Thymus (tissue), 11 donors: ENCODE results near the gene CPEB3. TPM values are rescaled to one million over a fixed set of nuclear protein-coding genes. Genes with fewer than 3 reads are reported as not detected.
"Not testable (repeated sequence)": the region's sequence is repeated elsewhere in the genome, so short reads cannot be mapped to it uniquely, and the experiment has no call there.

ENCODE experiments used
- DNase-seq, 9 donors: peaks; one replicate each; pipeline ENCODE4 v3.0.0-alpha.2; 2013; ENCODE audit warnings: low spot score in 9 of 9, low read depth in 6 of 9, missing footprints in 1 of 9
- H3K27ac ChIP-seq, 2 donors: one replicate each; pipeline ENCODE4 v1.5.1; 2013; ENCODE audit warnings: control low read depth in 1 of 2, low read depth in 1 of 2, low read length in 1 of 2, mild to moderate bottlenecking in 1 of 2, moderate library complexity in 1 of 2
- H3K27me3 ChIP-seq, 2 donors: one replicate each; pipeline ENCODE4 v1.5.1; 2013; ENCODE audit warnings: low read length in 1 of 2; ENCODE audit not compliant: control insufficient read depth in 2 of 2, insufficient read depth in 1 of 2
- H3K36me3 ChIP-seq, 2 donors: one replicate each; pipeline ENCODE4 v1.5.1; 2013; ENCODE audit warnings: low read length in 1 of 2, mild to moderate bottlenecking in 1 of 2, moderate library complexity in 1 of 2; ENCODE audit not compliant: control insufficient read depth in 2 of 2, insufficient read depth in 2 of 2
- H3K4me1 ChIP-seq, 2 donors: one replicate each; pipeline ENCODE4 v1.5.1; 2013; ENCODE audit warnings: low read length in 2 of 2; ENCODE audit not compliant: control insufficient read depth in 2 of 2, insufficient read depth in 2 of 2
- H3K4me3 ChIP-seq, 2 donors: one replicate each; pipeline ENCODE4 v1.5.1; 2013; ENCODE audit warnings: low read length in 2 of 2, control low read depth in 1 of 2, mild to moderate bottlenecking in 1 of 2
- H3K9me3 ChIP-seq, 2 donors: one replicate each; pipeline ENCODE4 v1.5.1; 2013; ENCODE audit warnings: low read length in 1 of 2, mild to moderate bottlenecking in 1 of 2; ENCODE audit not compliant: control insufficient read depth in 2 of 2, insufficient read depth in 1 of 2
- WGBS: extraction: QIAGEN DNeasy Blood & Tissue Kit; methylation state at CpG from one replicate; pipeline ENCODE4 v1.1.7; 2013; 5-methylcytosine and 5-hydroxymethylcytosine counted together
- polyA plus RNA-seq: library from polyadenylated mRNA; stranded (reverse); fragments of 200-250 nt; gene quantifications from one replicate; pipeline ENCODE4 v1.2.3, GENCODE V29; 2013
- total RNA-seq: library from RNA; stranded (reverse); fragments of 120-200 nt; gene quantifications from one replicate; pipeline ENCODE4 v1.2.4, GENCODE V29; 2013
- donor health status: healthy.

The CPEB3 gene
- total and polyA plus RNA-seq, 2 donors: 0.76 to 1.8 TPM

DNA sequence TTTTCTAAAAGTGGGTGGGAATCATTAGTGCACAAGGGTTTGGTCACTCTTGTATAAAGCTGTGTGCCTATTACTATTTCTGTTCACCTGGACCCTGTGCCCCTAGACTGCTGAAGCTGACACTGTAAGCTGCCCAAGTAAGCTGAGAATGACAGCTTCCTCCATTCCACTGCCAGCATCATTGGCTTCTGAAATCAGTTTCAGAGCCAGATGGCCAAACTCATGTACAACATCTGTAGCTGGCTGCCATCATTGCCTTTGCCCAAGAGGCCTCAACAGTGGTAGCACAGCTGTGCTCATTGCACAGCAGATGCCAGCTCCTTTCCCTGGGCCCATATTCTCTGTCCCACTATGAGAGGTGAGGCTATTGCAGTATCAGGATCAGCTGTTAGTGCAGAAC, 165.7 kb downstream of the CPEB3 start:
- Histone ChIP-seq H3K4me3 (no peak overlapping the region), H3K36me3 (no peaks in the 10 kb centered on the region), H3K27me3 (no peaks in the 10 kb centered on the region), H3K9me3 (no peaks in the 10 kb centered on the region), H3K27ac (peak overlapping the region in 1 of 2 donors; percentile 2), H3K4me1 (peaks cover 0 to 5% of the 10 kb centered on the region in 2 donors)
- DNase-seq: no peak

GRCh38 chr10:92124616-92125143, 166.2 kb downstream of the CPEB3 start:
- Histone ChIP-seq H3K27ac (peak overlapping the region in 1 of 2 donors; percentile 2), H3K36me3 (no peaks in the 10 kb centered on the region), H3K27me3 (no peaks in the 10 kb centered on the region), H3K9me3 (no peaks in the 10 kb centered on the region), H3K4me1 (peaks cover 0 to 5% of the 10 kb centered on the region in 2 donors), H3K4me3 (no peak overlapping the region)
- WGBS: 93% methylated on average over 3 of the region's 3 CpGs
- DNase-seq: peak in 2 of 9 donors; percentile 1 to 14

- H3K27me3 ChIP-seq: no peaks in the 10 kb centered on the region
- WGBS: 95% methylated on average over 1 of the region's 1 CpG
- no peak overlapping the region for H3K4me3 ChIP-seq
- H3K9me3 ChIP-seq: no peaks in the 10 kb centered on the region
- no peak for DNase-seq
- peaks cover 0 to 5% of the 10 kb centered on the region in 2 donors for H3K4me1 ChIP-seq
- no peaks in the 10 kb centered on the region for H3K36me3 ChIP-seq
- H3K27ac ChIP-seq: no peak overlapping the region
These were observed 166.9 kb downstream of the CPEB3 start for GRCh38 chr10:92124020-92124419.

DNA sequence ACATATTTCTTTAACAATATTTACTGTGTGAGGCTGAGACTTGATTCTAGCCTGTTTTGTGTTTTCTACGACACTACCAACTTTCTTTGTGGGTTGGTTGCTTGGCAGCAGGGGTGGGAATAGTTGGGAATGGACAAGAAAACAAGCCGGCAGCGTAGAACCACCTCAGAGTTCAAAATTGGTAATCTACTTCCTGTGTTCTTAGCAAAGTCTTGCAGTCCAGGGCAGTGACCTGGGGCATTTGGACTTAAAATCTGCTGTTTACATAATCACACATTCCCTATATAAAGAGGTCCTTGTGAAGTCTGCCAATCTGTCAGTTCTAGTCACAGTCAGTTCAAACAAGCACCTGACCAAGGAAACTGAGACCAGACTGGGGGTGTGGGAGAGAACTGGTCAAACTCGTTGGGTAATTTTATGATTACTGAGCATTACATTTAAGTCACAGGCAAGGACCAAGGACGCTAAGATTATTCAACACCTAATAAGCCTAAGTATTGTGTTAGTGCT, 167.9 kb downstream of the CPEB3 start:
- no peak overlapping the region for H3K4me3 ChIP-seq
- peaks cover 0 to 5% of the 10 kb centered on the region in 2 donors for H3K4me1 ChIP-seq
- no peaks in the 10 kb centered on the region for H3K36me3 ChIP-seq
- no peak overlapping the region for H3K27ac ChIP-seq
- no peak for DNase-seq
- 95% methylated on average over 5 of the region's 5 CpGs for WGBS
- H3K27me3 ChIP-seq: no peaks in the 10 kb centered on the region
- no peaks in the 10 kb centered on the region for H3K9me3 ChIP-seq

DNA sequence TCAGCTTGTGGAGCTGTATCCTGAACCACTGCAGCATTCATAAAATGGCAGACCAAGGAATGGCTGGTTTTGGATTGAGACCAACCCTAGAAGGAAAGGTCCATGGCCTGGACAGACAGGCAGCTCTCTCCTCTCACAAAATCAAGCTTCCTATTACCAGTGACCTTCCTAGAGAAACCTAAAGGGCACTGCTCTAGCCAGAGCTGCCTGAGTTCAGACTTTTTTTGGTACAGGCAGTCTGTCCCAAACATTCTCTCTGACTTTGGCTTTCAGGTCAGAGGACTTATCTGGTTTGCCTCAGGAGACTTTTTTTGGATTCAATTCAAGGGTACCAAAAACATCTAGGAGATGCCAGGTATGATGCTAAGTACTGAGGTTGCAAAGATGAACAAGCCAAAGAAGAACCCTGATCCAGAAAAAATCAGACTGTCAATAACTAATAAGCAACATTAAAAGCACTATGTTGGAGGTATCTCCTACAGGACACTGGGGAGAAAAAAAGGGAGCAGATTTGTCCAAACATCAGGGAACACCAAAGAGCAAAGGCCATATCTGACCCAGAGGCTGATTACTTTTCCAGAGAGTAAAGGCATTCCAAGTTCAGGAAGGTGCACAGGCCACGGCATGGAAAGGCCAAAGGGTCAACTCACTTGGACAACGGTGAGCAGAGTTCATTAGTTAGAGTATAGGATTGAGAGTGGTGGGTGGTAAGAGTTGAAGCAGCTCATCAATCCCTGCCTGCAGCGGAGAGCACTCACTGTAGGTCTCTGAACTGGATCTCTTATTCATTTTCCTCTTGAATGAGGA, 169.0 kb downstream of the CPEB3 start:
- Histone ChIP-seq H3K27me3 (no peaks in the 10 kb centered on the region), H3K36me3 (no peaks in the 10 kb centered on the region), H3K4me3 (no peak overlapping the region), H3K4me1 (peaks cover 0 to 5% of the 10 kb centered on the region in 2 donors), H3K9me3 (no peaks in the 10 kb centered on the region), H3K27ac (no peak overlapping the region)
- 93% methylated on average over 3 of the region's 3 CpGs for WGBS
- no peak for DNase-seq

DNA sequence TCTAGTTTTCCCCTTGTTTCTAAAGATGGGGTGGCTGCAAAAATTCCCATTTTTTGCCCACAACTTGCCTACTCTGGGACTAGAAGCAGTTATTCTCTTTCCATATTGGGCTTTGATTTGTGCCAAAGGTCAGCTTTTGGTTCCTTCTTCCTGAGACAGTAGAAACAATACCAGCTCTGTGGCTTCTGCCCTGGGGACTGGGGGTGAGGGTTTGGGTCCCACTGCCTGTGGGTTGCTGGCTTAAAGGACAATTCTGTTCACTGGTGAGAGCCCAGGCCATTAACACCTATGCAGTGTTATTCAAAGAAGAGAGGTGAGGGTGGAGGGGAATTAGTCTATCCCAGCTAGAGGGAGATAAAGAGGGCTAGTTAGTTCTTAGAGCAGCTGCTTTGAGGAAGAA, 171.5 kb downstream of the CPEB3 start:
- Histone ChIP-seq H3K27me3 (no peaks in the 10 kb centered on the region), H3K36me3 (no peaks in the 10 kb centered on the region), H3K4me1 (no peaks in the 10 kb centered on the region), H3K4me3 (no peak overlapping the region), H3K27ac (no peak overlapping the region), H3K9me3 (no peaks in the 10 kb centered on the region)
- DNase-seq: no peak

GRCh38 chr10:92114917-92115316, 176.0 kb downstream of the CPEB3 start:
- H3K27ac ChIP-seq, H3K4me1 ChIP-seq, DNase-seq, H3K36me3 ChIP-seq, H3K27me3 ChIP-seq, H3K4me3 ChIP-seq, H3K9me3 ChIP-seq: not testable (repeated sequence)
- 89% methylated on average over 28 of the region's 30 CpGs for WGBS

DNA sequence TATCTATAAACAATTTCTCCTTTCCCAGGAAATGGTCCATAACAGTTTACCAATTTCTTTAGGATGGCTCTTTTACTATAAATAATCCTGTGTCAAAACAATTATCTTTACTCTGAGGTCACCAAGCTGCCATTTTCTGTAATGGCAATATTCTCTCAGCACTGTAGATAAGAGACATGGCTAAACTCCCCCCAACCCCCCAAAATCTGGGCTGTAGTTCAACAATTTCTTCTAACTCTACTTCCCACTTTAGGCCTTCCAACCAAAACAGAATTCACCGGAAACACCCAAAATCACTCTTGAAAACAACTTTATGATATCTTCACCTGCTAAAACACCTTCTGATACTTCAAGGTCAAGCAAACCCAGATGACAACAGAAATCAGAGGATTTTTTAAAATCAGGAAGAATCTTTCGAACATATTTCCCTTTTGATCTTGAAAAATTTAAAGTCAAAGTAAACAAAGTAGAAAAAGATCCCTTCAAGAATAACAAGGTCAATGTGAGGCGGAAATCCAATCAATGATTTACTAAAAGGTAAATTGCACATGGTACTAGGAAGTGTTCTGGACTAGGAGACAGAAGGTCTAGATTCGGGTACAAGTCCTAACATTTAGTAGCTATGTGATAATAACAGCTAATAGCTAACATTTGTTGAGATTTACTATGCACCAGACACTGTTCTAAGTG, 176.8 kb downstream of the CPEB3 start:
- H3K4me1 ChIP-seq: no peaks in the 10 kb centered on the region
- H3K27me3 ChIP-seq: no peaks in the 10 kb centered on the region
- no peak overlapping the region for H3K4me3 ChIP-seq
- H3K9me3 ChIP-seq: no peaks in the 10 kb centered on the region
- H3K27ac ChIP-seq: no peak overlapping the region
- no peaks in the 10 kb centered on the region for H3K36me3 ChIP-seq
- no peak for DNase-seq
- WGBS: 95% methylated on average over 4 of the region's 4 CpGs

- Histone ChIP-seq H3K27me3 (no peaks in the 10 kb centered on the region), H3K9me3 (no peaks in the 10 kb centered on the region), H3K36me3 (no peaks in the 10 kb centered on the region), H3K4me1 (no peaks in the 10 kb centered on the region), H3K4me3 (no peak overlapping the region), H3K27ac (no peak overlapping the region)
- no peak for DNase-seq
- 80% methylated on average over 1 of the region's 1 CpG for WGBS
These were observed 178.4 kb downstream of the CPEB3 start for GRCh38 chr10:92112462-92112861.
